Adrenal gland (tissue), 12 donors: Measurements from ENCODE around the gene HOXB7. TPM values are rescaled to one million over a fixed set of nuclear protein-coding genes. Genes with fewer than 3 reads are reported as not detected.
A peak's percentile ranks its signal among the peaks of the same experiment; 100 is the strongest.

ENCODE experiments used
- DNase-seq, 7 donors: peaks; one replicate each; pipeline ENCODE4 v3.0.0-alpha.2; 2019 to 2020
- H3K27ac ChIP-seq, 5 donors: fragments of 200-600 bp; sonication (generic) in 4 of 5; 1 replicate in 3 of 5; 2 replicates in 2 of 5; pipeline versions ENCODE4 v1.5.1 to v1.8.0; 2016 to 2020; ENCODE audit warnings: mild to moderate bottlenecking in 1 of 5
- H3K27me3 ChIP-seq: fragments of 200-600 bp; 2 replicates; pipeline ENCODE4 v1.8.0; 2021
- H3K36me3 ChIP-seq, 2 donors: fragments of 200-600 bp; replicated peaks in 1 of 2; 1 replicate in 1 of 2; 2 replicates in 1 of 2; pipeline versions ENCODE4 v1.5.1 to v1.8.0; 2018 to 2022
- H3K4me1 ChIP-seq, 2 donors: fragments of 200-600 bp; replicated peaks in 1 of 2; 1 replicate in 1 of 2; 2 replicates in 1 of 2; pipeline versions ENCODE4 v1.5.1 to v1.8.0; 2018 to 2021
- H3K4me3 ChIP-seq, 4 donors: fragments of 200-600 bp; sonication (generic) in 3 of 4; one replicate each; pipeline ENCODE4 v1.5.1; 2016 to 2018
- H3K9me3 ChIP-seq, 3 donors: fragments of 200-600 bp; sonication (generic) in 1 of 3; replicated peaks in 1 of 3; 1 replicate in 2 of 3; 2 replicates in 1 of 3; pipeline versions ENCODE4 v1.5.1 to v1.8.0; 2016 to 2021
- CTCF ChIP-seq, 6 experiments: fragments of 450-650 bp in 4 of 6; fragments of 200-600 bp in 2 of 6; sonication (generic) in 1 of 6; IDR thresholded peaks; 1 replicate in 5 of 6; 2 replicates in 1 of 6; pipeline versions ENCODE4 v1.5.1 to v1.8.0; 2016 to 2021; ENCODE audit warnings: antibody characterized with exemption in 6 of 6, mild to moderate bottlenecking in 2 of 6, moderate library complexity in 1 of 6
- POLR2A ChIP-seq, 2 donors: fragments of 450-650 bp; IDR thresholded peaks; one replicate each; pipeline ENCODE4 v1.6.1; 2017; ENCODE audit warnings: antibody characterized with exemption in 2 of 2, mild to moderate bottlenecking in 2 of 2, moderate library complexity in 1 of 2
- WGBS, 4 donors: extraction: QIAGEN DNeasy Blood & Tissue Kit in 2 of 4; methylation state at CpG; one replicate each; pipeline versions ENCODE4 v1.1.5 to v1.1.7; 2013 to 2017; 5-methylcytosine and 5-hydroxymethylcytosine counted together
- intact Hi-C, 2 donors: fragments of 100-400 bp; cut with DNase I; formaldehyde crosslinking; loops; one replicate each; pipeline versions ENCODE4 v1.14.1 to v1.15.0; 2022 to 2023
- polyA plus RNA-seq, 3 donors: library from polyadenylated mRNA; stranded (reverse); fragments of 200-250 nt in 2 of 3; fragments of 350-450 nt in 1 of 3; fragmentation: Illumina TruSeq in 1 of 3; extraction: RNeasy Lipid Tissue Mini Kit (QIAGEN cat#74804) in 1 of 3; gene quantifications; one replicate each; pipeline ENCODE4 v1.2.3, GENCODE V29; 2013 to 2014
- total RNA-seq, 9 donors: library from RNA; depleted of rRNA in 4 of 9; stranded (reverse); fragments of >200 nt in 4 of 9; fragments of 120-200 nt in 1 of 9; fragmentation: NEBNext Ultra II Directional in 1 of 9; extraction: Animal tissue kit (Norgen Biotek cat#: 25700) in 1 of 9; gene quantifications; one replicate each; pipeline versions ENCODE4 v1.1.0 to v1.2.4, GENCODE V29; 2013 to 2023
- donor health status: healthy with polysubstance abuse.
- donor health status: Bipolar disorder and iron deficiency.
- donor health status: DM: yes; HTN: yes; CAD: no.
- donor health status: DM: no; HTN: no; CAD: no.
- donor health status: DM: no; HTN: no; CAD: no.
- donor health status: DM: yes; HTN: yes; CAD: no.

The HOXB7 gene
- total and polyA plus RNA-seq, 12 donors: 6.2 to 27.0 (median 13.5) TPM

- H3K4me1 ChIP-seq: peaks cover 0 to 30% of the 10 kb centered on the region in 2 donors
- 88 to 92% (median 91%) methylated on average over 6 of the region's 6 CpGs for WGBS, 4 donors
- no peaks in the 10 kb centered on the region for H3K36me3 ChIP-seq
- H3K4me3 ChIP-seq: peak overlapping the region in 1 of 4 donors; percentile 52
- TF ChIP-seq CTCF (IDR thresholded peaks at IDR 0.05): no peak
- TF ChIP-seq POLR2A (IDR thresholded peaks at IDR 0.05): no peak
- intact Hi-C loops: no loop called here
- H3K9me3 ChIP-seq: no peaks in the 10 kb centered on the region
- no peaks in the 10 kb centered on the region for H3K27me3 ChIP-seq
- no peak for DNase-seq
- peak overlapping the region in 1 of 5 donors; percentile 49 for H3K27ac ChIP-seq
Measured at GRCh38 chr17:48563385-48563838, 47.4 kb downstream of the HOXB7 start.

DNA sequence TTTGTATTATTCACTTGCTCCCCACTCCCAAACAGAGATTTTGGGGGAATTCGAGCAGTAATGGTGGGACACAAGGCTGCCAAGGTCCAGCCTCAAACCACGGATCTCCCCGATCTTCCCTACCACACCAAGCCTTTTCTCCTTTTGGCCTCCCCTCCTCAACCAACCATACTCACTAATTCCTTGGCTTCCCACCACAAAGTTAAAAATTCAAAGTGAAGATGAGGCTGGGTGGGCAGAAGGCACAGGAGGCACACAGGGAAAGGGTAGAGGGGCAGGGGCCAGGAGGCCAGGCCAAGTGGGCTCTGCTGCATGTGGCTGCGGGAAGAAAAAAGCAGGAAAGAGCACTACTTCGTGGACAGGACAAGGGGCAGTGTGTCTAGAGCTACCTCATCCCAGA is 47.9 kb downstream of the HOXB7 start:
- WGBS, 4 donors: 76 to 82% (median 79%) methylated on average over 5 of the region's 5 CpGs
- no peak overlapping the region for H3K4me3 ChIP-seq
- no peak for DNase-seq
- no peak overlapping the region for H3K27ac ChIP-seq
- no peaks in the 10 kb centered on the region for H3K27me3 ChIP-seq
- peaks cover 0 to 27% of the 10 kb centered on the region in 2 donors for H3K4me1 ChIP-seq
- H3K9me3 ChIP-seq: no peaks in the 10 kb centered on the region
- no peaks in the 10 kb centered on the region for H3K36me3 ChIP-seq
- intact Hi-C loops: no loop called here
- TF ChIP-seq POLR2A (IDR thresholded peaks at IDR 0.05) (no peak), CTCF (IDR thresholded peaks at IDR 0.05) (no peak)

GRCh38 chr17:48561884-48562810 is 48.7 kb downstream of the HOXB7 start:
- H3K27me3 ChIP-seq: no peaks in the 10 kb centered on the region
- no peak for DNase-seq
- TF ChIP-seq CTCF (IDR thresholded peaks at IDR 0.05) (peak in 1 of 6 experiments; percentile 22), POLR2A (IDR thresholded peaks at IDR 0.05) (no peak)
- WGBS, 4 donors: 75 to 85% (median 79%) methylated on average over 15 of the region's 15 CpGs
- peaks cover 0 to 25% of the 10 kb centered on the region in 2 donors for H3K4me1 ChIP-seq
- no peaks in the 10 kb centered on the region for H3K9me3 ChIP-seq
- no peak overlapping the region for H3K27ac ChIP-seq
- H3K4me3 ChIP-seq: no peak overlapping the region
- H3K36me3 ChIP-seq: no peaks in the 10 kb centered on the region
- intact Hi-C loops: no loop called here

DNA sequence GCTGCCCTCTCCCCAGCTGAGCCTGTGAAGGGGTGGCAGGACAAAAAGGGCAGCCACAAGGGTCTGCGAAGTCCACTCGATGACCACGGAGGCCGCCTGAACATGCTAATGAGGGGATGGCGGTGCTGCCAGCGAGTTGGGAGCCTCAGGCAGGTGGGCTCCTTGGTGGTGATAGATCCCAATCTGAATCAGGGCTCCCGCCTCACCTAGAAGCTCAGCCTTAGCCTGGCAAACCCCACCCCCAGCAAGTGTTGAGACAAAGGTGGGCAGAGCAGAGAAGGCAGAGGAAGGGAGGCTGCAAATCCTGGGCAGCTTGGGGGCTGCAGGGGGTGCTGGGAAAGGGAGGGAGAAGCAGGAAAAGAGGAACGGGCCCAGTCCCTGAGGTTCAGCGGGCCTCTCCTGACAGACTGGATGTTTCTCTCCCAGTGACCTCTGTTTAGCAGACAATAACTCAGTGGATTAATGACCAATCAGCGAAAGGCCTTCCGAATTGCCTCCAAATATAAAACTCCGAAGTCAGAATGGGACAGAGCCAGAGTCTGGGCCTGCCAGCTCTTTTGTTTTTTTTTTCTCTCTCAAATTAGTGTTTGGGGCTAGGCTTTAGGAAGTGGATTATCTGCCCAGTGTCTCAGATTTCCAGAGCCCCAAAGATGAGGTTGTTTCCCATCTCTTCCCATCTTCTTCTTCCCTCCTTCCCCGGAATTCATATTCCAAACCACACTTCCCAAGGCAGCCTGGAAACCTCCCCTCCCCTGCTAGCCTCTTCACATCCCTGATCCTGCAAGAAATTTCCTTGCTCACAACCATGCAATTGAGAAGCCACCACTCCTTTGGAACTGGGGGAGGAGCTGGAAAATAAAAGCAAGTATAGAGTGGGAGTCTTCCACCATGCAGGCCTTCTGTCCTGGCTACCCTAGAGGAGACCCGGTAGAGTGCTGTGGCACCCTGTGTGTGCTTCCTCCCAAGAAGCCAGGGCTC is 50.7 kb downstream of the HOXB7 start:
- no peak overlapping the region for H3K4me3 ChIP-seq
- H3K36me3 ChIP-seq: no peaks in the 10 kb centered on the region
- TF ChIP-seq POLR2A (IDR thresholded peaks at IDR 0.05): peak in 1 of 2 donors; percentile 31
- no peak for TF ChIP-seq CTCF (IDR thresholded peaks at IDR 0.05)
- peak overlapping the region in 2 of 5 donors; percentile 17 to 54 for H3K27ac ChIP-seq
- peaks cover 0 to 42% of the 10 kb centered on the region in 2 donors for H3K4me1 ChIP-seq
- WGBS, 4 donors: 64 to 67% (median 66%) methylated on average over 9 to 14 of the region's 14 CpGs
- H3K9me3 ChIP-seq: no peaks in the 10 kb centered on the region
- peak in 1 of 7 donors; percentile 37 for DNase-seq
- no peaks in the 10 kb centered on the region for H3K27me3 ChIP-seq
- intact Hi-C loops: no loop called here
